ENCODE results near the gene MMAB.

DNA sequence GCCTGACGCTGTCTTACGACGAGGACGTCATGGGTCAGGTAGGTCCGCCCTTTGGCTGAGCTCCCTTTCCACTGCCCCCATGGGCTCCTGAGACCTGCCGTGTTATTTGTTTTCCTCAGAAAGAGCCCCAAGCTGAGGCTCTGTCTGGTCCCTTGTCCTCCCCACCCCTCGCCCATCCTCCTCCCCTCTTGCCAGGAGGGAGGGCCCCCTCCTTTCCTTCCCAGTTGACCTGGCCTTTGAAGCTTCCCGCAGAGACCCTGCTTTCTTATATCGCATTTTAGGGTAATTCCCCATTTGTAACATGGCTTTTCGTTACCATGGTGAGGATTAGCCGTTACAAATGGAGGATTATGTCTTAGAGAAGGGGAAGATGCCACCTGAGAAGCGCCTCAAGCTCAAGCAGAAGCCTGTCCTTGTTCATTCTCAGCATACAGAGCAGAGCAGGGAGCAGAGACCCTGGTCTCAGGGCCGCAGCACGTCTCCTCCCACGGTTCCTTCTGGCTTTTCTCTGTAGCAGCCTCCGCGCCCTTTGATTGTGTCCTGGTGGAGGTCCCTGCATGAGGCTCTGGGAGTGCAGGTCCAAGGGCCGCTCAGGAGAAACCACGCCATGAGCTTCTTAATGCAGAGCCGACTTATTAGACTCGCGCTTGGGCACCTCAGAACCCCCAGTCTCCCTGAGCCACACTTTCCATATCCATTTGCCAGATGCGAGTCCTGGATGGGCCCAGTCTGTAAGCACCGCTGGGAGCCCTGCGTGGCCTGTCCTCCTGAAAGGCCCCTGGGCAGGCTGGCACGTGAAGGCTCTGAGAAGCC is 48.6 kb downstream of the MMAB start:
- TF ChIP-seq, protein P1, sequence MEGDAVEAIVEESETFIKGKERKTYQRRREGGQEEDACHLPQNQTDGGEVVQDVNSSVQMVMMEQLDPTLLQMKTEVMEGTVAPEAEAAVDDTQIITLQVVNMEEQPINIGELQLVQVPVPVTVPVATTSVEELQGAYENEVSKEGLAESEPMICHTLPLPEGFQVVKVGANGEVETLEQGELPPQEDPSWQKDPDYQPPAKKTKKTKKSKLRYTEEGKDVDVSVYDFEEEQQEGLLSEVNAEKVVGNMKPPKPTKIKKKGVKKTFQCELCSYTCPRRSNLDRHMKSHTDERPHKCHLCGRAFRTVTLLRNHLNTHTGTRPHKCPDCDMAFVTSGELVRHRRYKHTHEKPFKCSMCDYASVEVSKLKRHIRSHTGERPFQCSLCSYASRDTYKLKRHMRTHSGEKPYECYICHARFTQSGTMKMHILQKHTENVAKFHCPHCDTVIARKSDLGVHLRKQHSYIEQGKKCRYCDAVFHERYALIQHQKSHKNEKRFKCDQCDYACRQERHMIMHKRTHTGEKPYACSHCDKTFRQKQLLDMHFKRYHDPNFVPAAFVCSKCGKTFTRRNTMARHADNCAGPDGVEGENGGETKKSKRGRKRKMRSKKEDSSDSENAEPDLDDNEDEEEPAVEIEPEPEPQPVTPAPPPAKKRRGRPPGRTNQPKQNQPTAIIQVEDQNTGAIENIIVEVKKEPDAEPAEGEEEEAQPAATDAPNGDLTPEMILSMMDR (IDR thresholded peaks at IDR 0.05): no peak
- TF ChIP-seq POLR2A (IDR thresholded peaks at IDR 0.05): no peak
- TF ChIP-seq POLR2AphosphoS5 (IDR thresholded peaks at IDR 0.05): no peak
- no peak for TF ChIP-seq EP300 (IDR thresholded peaks at IDR 0.05; ENCODE audit: low read depth)

Data from transverse colon (tissue), 4 donors.